ENCODE data around the gene ENAH. TPM values are rescaled to one million over a fixed set of nuclear protein-coding genes. Genes with fewer than 3 reads are reported as not detected.

Gene ENAH
- total RNA-seq, 1 donor from 2014 or later, result 50.0 TPM

GRCh38 chr1:225471453-225472301, 181.2 kb downstream of the ENAH start:
- TF ChIP-seq, protein P1, sequence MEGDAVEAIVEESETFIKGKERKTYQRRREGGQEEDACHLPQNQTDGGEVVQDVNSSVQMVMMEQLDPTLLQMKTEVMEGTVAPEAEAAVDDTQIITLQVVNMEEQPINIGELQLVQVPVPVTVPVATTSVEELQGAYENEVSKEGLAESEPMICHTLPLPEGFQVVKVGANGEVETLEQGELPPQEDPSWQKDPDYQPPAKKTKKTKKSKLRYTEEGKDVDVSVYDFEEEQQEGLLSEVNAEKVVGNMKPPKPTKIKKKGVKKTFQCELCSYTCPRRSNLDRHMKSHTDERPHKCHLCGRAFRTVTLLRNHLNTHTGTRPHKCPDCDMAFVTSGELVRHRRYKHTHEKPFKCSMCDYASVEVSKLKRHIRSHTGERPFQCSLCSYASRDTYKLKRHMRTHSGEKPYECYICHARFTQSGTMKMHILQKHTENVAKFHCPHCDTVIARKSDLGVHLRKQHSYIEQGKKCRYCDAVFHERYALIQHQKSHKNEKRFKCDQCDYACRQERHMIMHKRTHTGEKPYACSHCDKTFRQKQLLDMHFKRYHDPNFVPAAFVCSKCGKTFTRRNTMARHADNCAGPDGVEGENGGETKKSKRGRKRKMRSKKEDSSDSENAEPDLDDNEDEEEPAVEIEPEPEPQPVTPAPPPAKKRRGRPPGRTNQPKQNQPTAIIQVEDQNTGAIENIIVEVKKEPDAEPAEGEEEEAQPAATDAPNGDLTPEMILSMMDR (IDR thresholded peaks at IDR 0.05; ENCODE audit: insufficient read depth, low read length, severe bottlenecking), result no peak
- H3K36me3 ChIP-seq (ENCODE audit: control insufficient read depth, insufficient read depth, low read length), result no peaks in the 10 kb centered on the region
- no peak for DNase-seq (ENCODE audit: low read depth)
- no peaks in the 10 kb centered on the region for H3K27me3 ChIP-seq (ENCODE audit: control insufficient read depth, insufficient read depth, low read length)
- no peak for FAIRE-seq
- H3K4me3 ChIP-seq (ENCODE audit: low read depth, low read length), result no peak overlapping the region

DNA sequence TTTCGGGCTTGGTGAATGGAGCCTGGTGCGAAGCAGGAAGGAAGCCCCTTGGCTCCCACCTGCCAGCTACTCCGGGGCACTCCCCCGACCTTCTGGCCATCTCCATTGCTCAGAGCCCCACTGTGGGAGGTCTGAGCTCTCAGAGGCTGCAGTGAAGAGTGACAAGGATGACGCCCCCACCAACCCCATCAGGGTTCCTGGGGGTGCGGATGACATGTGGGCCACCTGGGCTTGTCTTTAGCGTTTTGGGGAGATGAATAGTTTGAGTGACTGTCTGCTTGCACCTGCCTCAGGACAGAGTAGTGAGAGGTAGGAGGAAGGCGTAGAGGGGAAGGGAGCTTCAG, 181.8 kb downstream of the ENAH start:
- H3K36me3 ChIP-seq (ENCODE audit: control insufficient read depth, insufficient read depth, low read length), result no peaks in the 10 kb centered on the region
- TF ChIP-seq, protein P1 (IDR thresholded peaks at IDR 0.05; ENCODE audit: insufficient read depth, low read length, severe bottlenecking), result no peak
- no peak for FAIRE-seq
- H3K4me3 ChIP-seq (ENCODE audit: low read depth, low read length), result no peak overlapping the region
- H3K27me3 ChIP-seq (ENCODE audit: control insufficient read depth, insufficient read depth, low read length), result no peaks in the 10 kb centered on the region
- DNase-seq (ENCODE audit: low read depth), result no peak

- DNase-seq (ENCODE audit: low read depth) (no peak), FAIRE-seq (no peak)
- H3K36me3 ChIP-seq (ENCODE audit: control insufficient read depth, insufficient read depth, low read length), result no peaks in the 10 kb centered on the region
- no peak overlapping the region for H3K4me3 ChIP-seq (ENCODE audit: low read depth, low read length)
- H3K27me3 ChIP-seq (ENCODE audit: control insufficient read depth, insufficient read depth, low read length), result no peaks in the 10 kb centered on the region
- TF ChIP-seq, protein P1 (IDR thresholded peaks at IDR 0.05; ENCODE audit: insufficient read depth, low read length, severe bottlenecking), result no peak
These were observed 182.5 kb downstream of the ENAH start for GRCh38 chr1:225470211-225471108.

- TF ChIP-seq, protein P1 (IDR thresholded peaks at IDR 0.05; ENCODE audit: insufficient read depth, low read length, severe bottlenecking), result no peak
- FAIRE-seq (no peak), DNase-seq (ENCODE audit: low read depth) (no peak)
- Histone ChIP-seq H3K4me3 (ENCODE audit: low read depth, low read length) (no peak overlapping the region), H3K36me3 (ENCODE audit: control insufficient read depth, insufficient read depth, low read length) (no peaks in the 10 kb centered on the region), H3K27me3 (ENCODE audit: control insufficient read depth, insufficient read depth, low read length) (peaks cover 2% of the 10 kb centered on the region)
These were observed 183.9 kb downstream of the ENAH start for GRCh38 chr1:225469051-225469450.

- DNase-seq (ENCODE audit: low read depth) (no peak), FAIRE-seq (no peak)
- H3K4me3 ChIP-seq (ENCODE audit: low read depth, low read length), result no peak overlapping the region
- TF ChIP-seq, protein P1 (IDR thresholded peaks at IDR 0.05; ENCODE audit: insufficient read depth, low read length, severe bottlenecking), result no peak
- H3K36me3 ChIP-seq (ENCODE audit: control insufficient read depth, insufficient read depth, low read length), result no peaks in the 10 kb centered on the region
- peaks cover 2% of the 10 kb centered on the region for H3K27me3 ChIP-seq (ENCODE audit: control insufficient read depth, insufficient read depth, low read length)
These were observed 184.5 kb downstream of the ENAH start for GRCh38 chr1:225468270-225469020.

Data from bronchial epithelial cell (primary cell).